Ascending aorta (tissue), 2 donors: ENCODE measurements around the gene TMEM169. TPM values are rescaled to one million over a fixed set of nuclear protein-coding genes. Genes with fewer than 3 reads are reported as not detected.
"Not testable (repeated sequence)": the region's sequence is repeated elsewhere in the genome, so short reads cannot be mapped to it uniquely, and the experiment has no call there.

ENCODE experiments used
- DNase-seq, 2 donors: peaks; one replicate each; pipeline ENCODE4 v3.0.0-alpha.2; 2019; ENCODE audit warnings: low spot score in 2 of 2
- H3K27ac ChIP-seq, 2 donors: fragments of 200-600 bp; sonication (generic); one replicate each; pipeline ENCODE4 v1.5.1; 2016 to 2017; ENCODE audit warnings: mild to moderate bottlenecking in 1 of 2
- H3K27me3 ChIP-seq: fragments of 200-600 bp; sonication (generic); one replicate; pipeline ENCODE4 v1.5.1; 2017
- H3K36me3 ChIP-seq, 2 donors: fragments of 200-600 bp; sonication (generic); one replicate each; pipeline ENCODE4 v1.5.1; 2016
- H3K4me1 ChIP-seq, 2 donors: fragments of 200-600 bp; sonication (generic); one replicate each; pipeline ENCODE4 v1.5.1; 2016 to 2017; ENCODE audit warnings: mild to moderate bottlenecking in 1 of 2
- H3K4me3 ChIP-seq, 2 donors: fragments of 200-600 bp; sonication (generic); one replicate each; pipeline ENCODE4 v1.5.1; 2016 to 2017; ENCODE audit warnings: mild to moderate bottlenecking in 1 of 2
- H3K9me3 ChIP-seq, 2 donors: fragments of 200-600 bp; sonication (generic); one replicate each; pipeline ENCODE4 v1.5.1; 2016
- CTCF ChIP-seq, 3 experiments: fragments of 200-600 bp in 2 of 3; fragments of 450-650 bp in 1 of 3; sonication (generic) in 2 of 3; IDR thresholded peaks; one replicate each; pipeline ENCODE4 v1.5.1; 2016 to 2019; ENCODE audit warnings: antibody characterized with exemption in 3 of 3, mild to moderate bottlenecking in 1 of 3, moderate library complexity in 1 of 3
- intact Hi-C: fragments of 100-400 bp; cut with DNase I; formaldehyde crosslinking; loops from one replicate; pipeline ENCODE4 v1.15.1; 2023
- total RNA-seq: library from RNA; depleted of rRNA; stranded (reverse); fragments of >200 nt; gene quantifications from one replicate; pipeline ENCODE4 v1.1.0, GENCODE V29; 2016

The TMEM169 gene
- total RNA-seq, 1 donor from 2014 or later = 7.3 TPM

- no peak overlapping the region for H3K4me3 ChIP-seq
- no peak for TF ChIP-seq CTCF (IDR thresholded peaks at IDR 0.05)
- H3K4me1 ChIP-seq = no peaks in the 10 kb centered on the region
- no peaks in the 10 kb centered on the region for H3K27me3 ChIP-seq
- intact Hi-C loops = no loop called here
- no peak overlapping the region for H3K27ac ChIP-seq
- H3K9me3 ChIP-seq = no peaks in the 10 kb centered on the region
- no peak for DNase-seq
- H3K36me3 ChIP-seq = peaks cover 73 to 95% of the 10 kb centered on the region in 2 donors
Observed at GRCh38 chr2:216132585-216132984, 50.9 kb downstream of the TMEM169 start.

GRCh38 chr2:216133397-216133796 is 51.7 kb downstream of the TMEM169 start:
- no peaks in the 10 kb centered on the region for H3K9me3 ChIP-seq
- TF ChIP-seq CTCF (IDR thresholded peaks at IDR 0.05) = no peak
- peaks cover 73 to 95% of the 10 kb centered on the region in 2 donors for H3K36me3 ChIP-seq
- H3K4me1 ChIP-seq = no peaks in the 10 kb centered on the region
- H3K4me3 ChIP-seq = no peak overlapping the region
- intact Hi-C loops = no loop called here
- DNase-seq = no peak
- no peak overlapping the region for H3K27ac ChIP-seq
- no peaks in the 10 kb centered on the region for H3K27me3 ChIP-seq

- H3K4me1 ChIP-seq = no peaks in the 10 kb centered on the region
- H3K36me3 ChIP-seq = peaks cover 72 to 96% of the 10 kb centered on the region in 2 donors
- H3K4me3 ChIP-seq = no peak overlapping the region
- H3K27me3 ChIP-seq = no peaks in the 10 kb centered on the region
- no peak for DNase-seq
- H3K27ac ChIP-seq = no peak overlapping the region
- intact Hi-C loops = no loop called here
- TF ChIP-seq CTCF (IDR thresholded peaks at IDR 0.05) = no peak
- no peaks in the 10 kb centered on the region for H3K9me3 ChIP-seq
Observed at GRCh38 chr2:216134958-216135541, 53.3 kb downstream of the TMEM169 start.

GRCh38 chr2:216139884-216140283 is 58.2 kb downstream of the TMEM169 start:
- peaks cover 61 to 95% of the 10 kb centered on the region in 2 donors for H3K36me3 ChIP-seq
- no peaks in the 10 kb centered on the region for H3K9me3 ChIP-seq
- H3K27ac ChIP-seq = no peak overlapping the region
- no peaks in the 10 kb centered on the region for H3K27me3 ChIP-seq
- no peaks in the 10 kb centered on the region for H3K4me1 ChIP-seq
- intact Hi-C loops = no loop called here
- H3K4me3 ChIP-seq = no peak overlapping the region
- DNase-seq = no peak
- no peak for TF ChIP-seq CTCF (IDR thresholded peaks at IDR 0.05)

GRCh38 chr2:216141516-216141915 is 59.8 kb downstream of the TMEM169 start:
- H3K36me3 ChIP-seq = peaks cover 62 to 96% of the 10 kb centered on the region in 2 donors
- H3K27ac ChIP-seq, intact Hi-C loops, H3K27me3 ChIP-seq, DNase-seq, H3K9me3 ChIP-seq, H3K4me3 ChIP-seq, H3K4me1 ChIP-seq: not testable (repeated sequence)

- H3K27me3 ChIP-seq = no peaks in the 10 kb centered on the region
- no peak for TF ChIP-seq CTCF (IDR thresholded peaks at IDR 0.05)
- no peak overlapping the region for H3K4me3 ChIP-seq
- intact Hi-C loops = no loop called here
- H3K27ac ChIP-seq = no peak overlapping the region
- DNase-seq = no peak
- no peaks in the 10 kb centered on the region for H3K4me1 ChIP-seq
- H3K9me3 ChIP-seq = no peaks in the 10 kb centered on the region
- peaks cover 70 to 95% of the 10 kb centered on the region in 2 donors for H3K36me3 ChIP-seq
Observed at GRCh38 chr2:216142540-216142939, 60.8 kb downstream of the TMEM169 start.
